Neural progenitor cell (in vitro differentiated cells): ENCODE results near the gene DUS3L. TPM values are rescaled to one million over a fixed set of nuclear protein-coding genes. Genes with fewer than 3 reads are reported as not detected.

Source experiments
- DNase-seq: peaks from one replicate; pipeline ENCODE4 v3.0.0-alpha.2; 2016; ENCODE audit warnings: low spot score
- H2AFZ ChIP-seq: fragments of 200-600 bp; sonication (generic); replicated peaks from 2 replicates; pipeline ENCODE4 v1.6.1; 2016; ENCODE audit warnings: antibody characterized with exemption
- H3F3A ChIP-seq: fragments of 200-600 bp; sonication (generic); 2 replicates; pipeline ENCODE4 v1.6.1; 2016; ENCODE audit warnings: antibody characterized with exemption, low read depth
- H3K27ac ChIP-seq: fragments of 200-600 bp; sonication (generic); 2 replicates; pipeline ENCODE4 v1.5.1; 2016; ENCODE audit warnings: mild to moderate bottlenecking
- H3K27me3 ChIP-seq: fragments of 200-600 bp; sonication (generic); 2 replicates; pipeline ENCODE4 v1.6.1; 2016; ENCODE audit warnings: mild to moderate bottlenecking, moderate library complexity
- H3K36me3 ChIP-seq: fragments of 200-600 bp; sonication (generic); 2 replicates; pipeline ENCODE4 v1.5.1; 2016
- H3K4me1 ChIP-seq: fragments of 200-600 bp; sonication (generic); 2 replicates; pipeline ENCODE4 v1.6.1; 2016; ENCODE audit warnings: mixed run types
- H3K4me2 ChIP-seq: fragments of 200-600 bp; sonication (generic); 2 replicates; pipeline ENCODE4 v1.6.1; 2016
- H3K4me3 ChIP-seq: fragments of 200-600 bp; sonication (generic); 2 replicates; pipeline ENCODE4 v1.5.1; 2016
- H3K79me2 ChIP-seq: fragments of 200-600 bp; sonication (generic); 2 replicates; pipeline ENCODE4 v1.6.1; 2016; ENCODE audit warnings: low read depth
- H3K9ac ChIP-seq: fragments of 200-600 bp; sonication (generic); 2 replicates; pipeline ENCODE4 v1.6.1; 2016
- H3K9me3 ChIP-seq: fragments of 200-600 bp; sonication (generic); 2 replicates; pipeline ENCODE4 v1.5.1; 2016; ENCODE audit warnings: low read depth
- H4K20me1 ChIP-seq: fragments of 200-600 bp; sonication (generic); 2 replicates; pipeline ENCODE4 v1.6.1; 2016; ENCODE audit warnings: low read depth
- H3K27ac Mint-ChIP-seq: 3 replicates; pipeline ENCODE4 v1.8.0; 2021; ENCODE audit warnings: mixed read lengths
- H3K27me3 Mint-ChIP-seq: 2 replicates; pipeline ENCODE4 v1.8.0; 2022; ENCODE audit warnings: low read depth, mild to moderate bottlenecking, inconsistent platforms, moderate library complexity, mixed read lengths; ENCODE audit not compliant: insufficient read depth
- H3K36me3 Mint-ChIP-seq: 3 replicates; pipeline ENCODE4 v1.8.0; 2021; ENCODE audit warnings: mixed read lengths
- H3K4me1 Mint-ChIP-seq: 3 replicates; pipeline ENCODE4 v1.8.0; 2021; ENCODE audit warnings: mixed read lengths
- H3K4me3 Mint-ChIP-seq: 3 replicates; pipeline ENCODE4 v1.8.0; 2021; ENCODE audit warnings: mild to moderate bottlenecking, moderate library complexity, mixed read lengths
- H3K9me3 Mint-ChIP-seq: 3 replicates; pipeline ENCODE4 v1.8.0; 2020; ENCODE audit warnings: mixed read lengths
- CTCF ChIP-seq: fragments of 200-600 bp; sonication (generic); IDR thresholded peaks from 2 replicates; pipeline ENCODE4 v1.5.1; 2017; ENCODE audit warnings: antibody characterized with exemption, mild to moderate bottlenecking
- EZH2 ChIP-seq: fragments of 200-600 bp; sonication (generic); IDR thresholded peaks from 2 replicates; pipeline ENCODE4 v1.6.1; 2017; ENCODE audit warnings: antibody characterized with exemption, mild to moderate bottlenecking, moderate library complexity
- EZH2phosphoT487 ChIP-seq: fragments of 200-600 bp; sonication (generic); IDR thresholded peaks from 2 replicates; pipeline ENCODE4 v1.6.1; 2017; ENCODE audit warnings: antibody characterized with exemption
- total RNA-seq: library from RNA; depleted of rRNA; stranded (reverse); fragments of >200 nt; gene quantifications from 2 replicates; pipeline ENCODE4 v1.2.3, GENCODE V29; 2015; ENCODE audit warnings: low replicate concordance

Gene DUS3L
- total RNA-seq, 1 donor from 2014 or later = 20.7 TPM

- Histone ChIP-seq H3K4me2 (no peak overlapping the region), H3K79me2 (no peaks in the 10 kb centered on the region), H3K36me3 (no peaks in the 10 kb centered on the region), H3K9ac (no peak overlapping the region), H2AFZ (no peak overlapping the region), H3F3A (peaks cover 15% of the 10 kb centered on the region), H3K4me1 (peaks cover 10% of the 10 kb centered on the region), H3K4me3 (no peak overlapping the region), H3K27ac (no peak overlapping the region), H3K9me3 (no peaks in the 10 kb centered on the region), H4K20me1 (no peaks in the 10 kb centered on the region), H3K27me3 (peaks cover 15% of the 10 kb centered on the region)
- Mint-ChIP-seq H3K4me3 (no peak overlapping the region), H3K4me1 (peaks cover 14% of the 10 kb centered on the region), H3K36me3 (no peaks in the 10 kb centered on the region), H3K9me3 (no peaks in the 10 kb centered on the region), H3K27me3 (peaks cover 7% of the 10 kb centered on the region), H3K27ac (no peak overlapping the region)
- TF ChIP-seq EZH2phosphoT487 (no peak), CTCF (no peak), EZH2 (no peak)
- DNase-seq = no peak
These were observed 18.1 kb upstream of the DUS3L start for GRCh38 chr19:5809053-5809452.

DNA sequence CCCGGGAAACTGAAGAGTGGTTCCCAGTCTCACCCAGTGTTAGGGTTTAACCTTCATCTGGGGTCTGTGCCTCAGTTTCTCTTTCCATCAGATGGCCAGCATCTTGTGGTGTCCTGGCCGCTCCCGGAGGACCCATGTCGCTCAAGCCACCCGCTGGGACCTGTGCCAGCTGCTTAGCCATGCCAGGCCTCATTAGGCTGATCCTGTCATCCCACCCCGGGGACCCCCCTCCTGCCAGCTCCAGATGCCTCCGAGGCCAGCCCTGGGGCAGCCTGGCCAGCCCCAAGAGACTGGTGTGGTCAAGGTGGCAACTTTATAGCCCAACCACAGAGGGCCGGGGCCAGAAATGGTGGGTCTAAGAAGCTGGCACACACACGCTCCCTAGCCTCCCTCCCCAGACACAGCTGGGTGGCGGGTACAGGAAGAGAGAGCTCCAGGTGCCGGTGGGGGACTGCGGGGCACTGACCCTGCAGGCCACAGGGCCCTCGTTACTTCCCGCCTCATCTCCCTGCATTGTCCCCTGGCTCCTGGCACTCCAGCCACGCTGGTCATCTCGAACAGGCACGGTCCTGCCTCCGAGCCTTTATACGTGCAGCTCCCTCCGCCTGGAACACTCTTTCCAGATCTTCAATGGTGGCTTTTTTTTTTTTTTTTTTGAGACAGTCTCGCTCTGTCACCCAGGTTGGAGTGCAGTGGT is 17.3 kb upstream of the DUS3L start:
- Mint-ChIP-seq H3K27ac (no peak overlapping the region), H3K27me3 (peaks cover 12% of the 10 kb centered on the region), H3K36me3 (no peaks in the 10 kb centered on the region), H3K4me1 (peaks cover 20% of the 10 kb centered on the region), H3K4me3 (no peak overlapping the region), H3K9me3 (no peaks in the 10 kb centered on the region)
- TF ChIP-seq CTCF (no peak), EZH2 (no peak), EZH2phosphoT487 (no peak)
- Histone ChIP-seq H3K27ac (no peak overlapping the region), H3K27me3 (peaks cover 20% of the 10 kb centered on the region), H3F3A (peaks cover 19% of the 10 kb centered on the region), H3K4me1 (peaks cover 10% of the 10 kb centered on the region), H2AFZ (no peak overlapping the region), H3K9me3 (no peaks in the 10 kb centered on the region), H3K4me2 (no peak overlapping the region), H4K20me1 (no peaks in the 10 kb centered on the region), H3K79me2 (no peaks in the 10 kb centered on the region), H3K36me3 (no peaks in the 10 kb centered on the region), H3K4me3 (no peak overlapping the region), H3K9ac (no peak overlapping the region)
- no peak for DNase-seq

DNA sequence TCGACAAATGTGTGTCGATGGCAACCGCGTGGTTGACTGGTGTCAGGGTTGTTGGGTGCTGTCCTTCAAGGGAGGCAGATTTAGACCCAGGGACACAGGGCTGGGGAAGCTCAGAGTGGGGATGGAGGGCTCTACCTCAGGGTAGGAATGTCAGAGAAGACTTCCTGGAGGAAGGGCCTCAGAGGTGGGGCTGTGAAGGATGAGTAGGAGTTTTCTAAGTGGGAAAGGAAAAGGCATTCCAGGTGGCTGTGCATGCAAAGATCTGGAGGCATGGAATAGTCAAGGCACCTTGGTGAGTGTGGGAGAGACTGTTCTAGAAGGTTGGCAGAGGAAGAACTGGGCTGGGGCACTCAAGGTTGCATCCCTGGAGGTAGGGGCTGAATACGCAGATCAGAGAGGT is 15.9 kb upstream of the DUS3L start:
- DNase-seq = no peak
- no peaks in the 10 kb centered on the region for H4K20me1 ChIP-seq
- no peak overlapping the region for H3K4me3 ChIP-seq
- TF ChIP-seq EZH2 = no peak
- no peak for TF ChIP-seq CTCF
- TF ChIP-seq EZH2phosphoT487 = no peak
- no peak overlapping the region for H3K27ac Mint-ChIP-seq
- H3K4me1 ChIP-seq = peaks cover 10% of the 10 kb centered on the region
- peak overlapping the region; percentile 46 for H3K4me3 Mint-ChIP-seq
- no peak overlapping the region for H3K9ac ChIP-seq
- H3K27me3 ChIP-seq = peaks cover 34% of the 10 kb centered on the region
- H3K4me2 ChIP-seq = no peak overlapping the region
- peaks cover 13% of the 10 kb centered on the region for H3K27me3 Mint-ChIP-seq
- no peak overlapping the region for H2AFZ ChIP-seq
- H3K36me3 ChIP-seq = no peaks in the 10 kb centered on the region
- H3F3A ChIP-seq = peaks cover 23% of the 10 kb centered on the region
- no peak overlapping the region for H3K27ac ChIP-seq
- H3K4me1 Mint-ChIP-seq = peaks cover 29% of the 10 kb centered on the region
- no peaks in the 10 kb centered on the region for H3K36me3 Mint-ChIP-seq
- H3K9me3 ChIP-seq = no peaks in the 10 kb centered on the region
- no peaks in the 10 kb centered on the region for H3K9me3 Mint-ChIP-seq
- no peaks in the 10 kb centered on the region for H3K79me2 ChIP-seq
